Hematopoietic multipotent progenitor cell (in vitro differentiated cells): ENCODE data around the gene CDH12. TPM values are rescaled to one million over a fixed set of nuclear protein-coding genes. Genes with fewer than 3 reads are reported as not detected.
"Not testable (repeated sequence)": the region's sequence is repeated elsewhere in the genome, so short reads cannot be mapped to it uniquely, and the experiment has no call there.

ENCODE experiments used
- DNase-seq, 3 donors: peaks; one replicate each; pipeline ENCODE4 v3.0.0-alpha.2; 2011 to 2015; ENCODE audit warnings: low read depth in 2 of 3, low spot score in 2 of 3
- total RNA-seq: library from RNA; depleted of rRNA; stranded (reverse); fragments of >200 nt; gene quantifications from one replicate; pipeline ENCODE4 v1.2.3, GENCODE V29; 2012

Gene CDH12
- total RNA-seq, 1 donor: not detected

- DNase-seq: no peak
These were observed 275.4 kb downstream of the CDH12 start for GRCh38 chr5:22577711-22578110.

GRCh38 chr5:22577006-22577405, 276.1 kb downstream of the CDH12 start:
- no peak for DNase-seq

GRCh38 chr5:22572941-22573340, 280.2 kb downstream of the CDH12 start:
- DNase-seq: no peak

GRCh38 chr5:22567983-22568382, 285.2 kb downstream of the CDH12 start:
- no peak for DNase-seq

- DNase-seq: no peak
These were observed 293.0 kb downstream of the CDH12 start for GRCh38 chr5:22560147-22560546.

- no peak for DNase-seq
These were observed 295.9 kb downstream of the CDH12 start for GRCh38 chr5:22557251-22557650.

- no peak for DNase-seq
These were observed 298.7 kb downstream of the CDH12 start for GRCh38 chr5:22554475-22554874.

- no peak for DNase-seq
These were observed 303.1 kb downstream of the CDH12 start for GRCh38 chr5:22549876-22550671.

GRCh38 chr5:22542340-22542739, 310.8 kb downstream of the CDH12 start:
- no peak for DNase-seq

- DNase-seq: no peak
These were observed 312.1 kb downstream of the CDH12 start for GRCh38 chr5:22541037-22541436.

- no peak for DNase-seq
These were observed 313.4 kb downstream of the CDH12 start for GRCh38 chr5:22539762-22540161.

- DNase-seq: no peak
These were observed 321.2 kb downstream of the CDH12 start for GRCh38 chr5:22531986-22532385.

GRCh38 chr5:22521521-22521920, 331.6 kb downstream of the CDH12 start:
- no peak for DNase-seq

- not testable (repeated sequence) for DNase-seq
These were observed 336.6 kb downstream of the CDH12 start for GRCh38 chr5:22516497-22516896.

GRCh38 chr5:22514231-22514630, 338.9 kb downstream of the CDH12 start:
- DNase-seq: no peak

GRCh38 chr5:22505891-22506290, 347.3 kb downstream of the CDH12 start:
- no peak for DNase-seq

GRCh38 chr5:22504411-22504810, 348.7 kb downstream of the CDH12 start:
- DNase-seq: no peak

GRCh38 chr5:22500556-22500955, 352.6 kb downstream of the CDH12 start:
- no peak for DNase-seq

- no peak for DNase-seq
These were observed 356.5 kb downstream of the CDH12 start for GRCh38 chr5:22496666-22497065.

GRCh38 chr5:22495016-22495720, 358.0 kb downstream of the CDH12 start:
- no peak for DNase-seq

GRCh38 chr5:22488427-22488826, 364.7 kb downstream of the CDH12 start:
- no peak for DNase-seq

GRCh38 chr5:22480305-22480704, 372.8 kb downstream of the CDH12 start:
- DNase-seq: no peak
